GM21360 (cell line): ENCODE measurements around the gene PRPSAP1.
A peak's percentile ranks its signal among the peaks of the same experiment; 100 is the strongest.

ENCODE experiments used
- ATAC-seq: cut with Tn5 transposase; IDR thresholded peaks from one replicate; pipeline ENCODE4 v1.9.1; 2021; ENCODE audit warnings: mild to moderate bottlenecking, moderate library complexity; ENCODE audit not compliant: unreplicated experiment

The PRPSAP1 gene, protein sequence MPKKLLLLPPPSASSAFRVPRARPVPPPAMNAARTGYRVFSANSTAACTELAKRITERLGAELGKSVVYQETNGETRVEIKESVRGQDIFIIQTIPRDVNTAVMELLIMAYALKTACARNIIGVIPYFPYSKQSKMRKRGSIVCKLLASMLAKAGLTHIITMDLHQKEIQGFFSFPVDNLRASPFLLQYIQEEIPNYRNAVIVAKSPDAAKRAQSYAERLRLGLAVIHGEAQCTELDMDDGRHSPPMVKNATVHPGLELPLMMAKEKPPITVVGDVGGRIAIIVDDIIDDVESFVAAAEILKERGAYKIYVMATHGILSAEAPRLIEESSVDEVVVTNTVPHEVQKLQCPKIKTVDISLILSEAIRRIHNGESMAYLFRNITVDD

DNA sequence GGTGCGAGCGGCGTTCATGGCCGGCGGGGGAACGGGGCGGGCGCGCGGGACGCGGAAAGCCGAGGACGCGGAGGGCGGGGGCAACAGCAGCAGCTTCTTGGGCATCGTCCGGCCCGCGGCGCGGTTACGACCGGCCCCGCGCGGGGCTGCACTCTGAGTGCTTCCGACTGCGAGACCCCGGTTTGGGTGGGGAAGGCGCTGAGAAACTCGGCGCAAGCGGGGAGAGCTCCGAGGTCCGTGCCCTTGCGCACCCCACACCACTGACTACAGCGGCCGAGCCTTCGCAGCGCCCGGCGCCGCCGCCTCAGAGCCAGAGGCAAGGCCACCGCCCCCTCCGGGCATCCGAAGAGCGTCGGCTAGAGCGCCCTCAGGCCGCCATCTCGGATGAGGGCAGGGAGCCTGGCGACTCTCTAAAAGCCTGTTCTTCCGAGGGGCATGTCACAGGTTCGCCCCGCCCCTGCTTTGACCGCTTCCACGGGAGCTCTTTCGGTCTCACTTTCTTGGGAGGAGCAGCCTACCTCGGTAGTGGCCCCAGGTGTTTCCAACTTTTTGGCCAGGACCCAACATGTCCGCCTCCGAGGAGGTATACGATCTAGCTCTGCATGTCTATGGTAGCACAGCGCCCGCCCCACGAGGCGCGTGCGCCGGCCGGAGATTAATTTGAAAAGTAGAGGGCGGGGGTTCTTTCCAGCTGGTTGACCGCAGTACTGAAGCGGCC lies at the start of gene PRPSAP1:
TSS of gene PRPSAP1 (minus strand) at position 318 of the 718 bp plus-strand sequence. CDS start at position 105, 213 bp downstream.
- ATAC-seq, result peak; percentile 82

DNA sequence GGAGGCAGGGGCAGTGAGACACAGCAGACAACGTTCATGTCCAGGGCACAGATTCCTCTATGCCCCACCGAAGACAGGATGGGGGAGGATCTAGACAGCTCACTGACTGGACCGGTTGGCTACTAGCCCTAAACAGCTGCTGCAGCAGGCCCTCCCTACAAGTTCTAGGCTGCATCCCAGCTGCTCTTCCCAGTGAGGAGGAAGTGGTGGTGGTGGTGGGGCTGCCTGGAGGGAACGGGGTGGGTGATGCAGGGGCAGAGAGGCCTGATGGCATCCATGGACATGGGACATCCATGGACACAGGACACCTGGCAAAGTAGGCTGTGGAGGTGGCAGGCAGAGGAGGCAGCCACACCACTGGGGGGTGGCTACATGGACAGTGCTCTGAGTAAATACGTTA lies 49.0 kb upstream of the PRPSAP1 start:
- ATAC-seq, result no peak

DNA sequence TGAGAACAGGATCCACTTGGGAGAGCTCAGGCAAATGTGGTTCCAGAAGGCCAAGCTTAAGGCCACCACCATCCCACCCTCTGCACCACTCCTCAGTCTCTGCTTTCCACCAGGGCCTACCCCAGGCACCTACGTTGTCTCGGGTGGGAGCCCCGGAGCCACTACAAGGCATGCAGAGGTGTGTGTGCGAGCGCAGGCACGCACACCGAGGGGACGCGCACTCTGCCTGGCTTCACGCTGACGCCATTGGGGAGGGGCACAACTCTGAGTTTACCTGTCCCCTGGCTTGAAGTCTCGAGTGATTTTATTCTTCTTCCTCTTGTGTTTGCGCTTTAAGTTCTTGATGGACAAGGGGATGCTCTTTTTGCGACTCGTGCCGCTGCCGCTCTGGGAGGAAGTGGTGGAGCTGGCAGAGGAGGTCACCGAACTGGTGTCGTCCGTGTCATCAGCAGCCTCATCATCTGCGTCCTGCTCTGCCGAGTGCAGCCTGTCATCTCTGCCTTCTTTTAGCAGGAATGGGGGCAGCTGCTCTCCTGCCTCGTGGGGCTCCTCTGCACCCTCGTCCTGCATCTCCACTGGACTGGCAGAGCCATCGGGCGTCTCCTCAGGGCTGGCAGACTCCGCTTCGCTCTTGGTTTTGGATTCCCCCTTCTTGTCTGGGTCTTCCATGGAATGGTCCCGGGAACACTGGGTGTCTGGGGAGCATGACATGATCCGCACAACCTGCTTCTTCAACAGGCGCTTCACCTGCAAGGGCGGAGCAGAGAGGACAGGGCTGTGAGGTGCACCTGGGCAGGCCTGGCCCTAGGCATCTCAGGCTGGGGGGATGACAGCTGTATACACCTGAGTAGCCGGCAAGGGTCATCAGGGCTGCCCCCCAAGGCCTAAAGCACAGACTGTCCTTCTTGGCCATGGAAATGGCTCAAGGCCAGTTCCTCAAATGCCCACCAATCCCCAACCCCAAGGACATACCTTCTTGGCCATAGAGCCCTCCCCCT lies 45.8 kb upstream of the PRPSAP1 start:
- ATAC-seq, result no peak

DNA sequence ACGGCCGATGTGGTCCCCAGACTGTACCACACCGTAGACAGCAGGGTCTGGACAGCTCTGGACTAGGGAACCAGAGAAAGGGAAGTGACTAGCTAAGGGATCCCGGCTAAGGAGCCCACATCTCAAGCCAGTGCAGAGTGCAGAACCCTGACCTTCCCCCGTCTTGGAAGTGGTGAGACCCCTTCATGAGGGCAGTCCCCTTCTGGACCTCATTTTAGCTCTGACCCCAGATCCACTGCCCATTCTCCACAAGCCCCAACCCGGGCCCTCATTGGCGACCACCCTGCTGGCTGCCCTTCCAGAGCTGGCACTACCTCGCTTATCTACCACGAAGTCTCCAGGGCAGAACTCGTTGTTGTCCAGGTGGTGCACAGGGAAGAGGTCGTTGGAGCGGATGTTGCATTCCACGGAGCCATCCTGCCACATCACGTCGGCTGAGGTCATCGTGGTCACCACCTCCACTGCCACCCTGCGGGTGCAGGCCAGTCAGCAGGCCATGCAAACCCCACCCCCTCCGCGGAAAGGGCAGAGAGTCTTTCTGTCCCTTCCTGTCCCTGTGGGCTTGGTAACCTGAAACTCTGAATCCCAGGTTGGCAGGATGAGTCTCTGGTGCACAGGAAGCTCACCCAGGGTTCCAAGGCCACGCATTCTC lies 44.9 kb upstream of the PRPSAP1 start:
- ATAC-seq, result no peak

DNA sequence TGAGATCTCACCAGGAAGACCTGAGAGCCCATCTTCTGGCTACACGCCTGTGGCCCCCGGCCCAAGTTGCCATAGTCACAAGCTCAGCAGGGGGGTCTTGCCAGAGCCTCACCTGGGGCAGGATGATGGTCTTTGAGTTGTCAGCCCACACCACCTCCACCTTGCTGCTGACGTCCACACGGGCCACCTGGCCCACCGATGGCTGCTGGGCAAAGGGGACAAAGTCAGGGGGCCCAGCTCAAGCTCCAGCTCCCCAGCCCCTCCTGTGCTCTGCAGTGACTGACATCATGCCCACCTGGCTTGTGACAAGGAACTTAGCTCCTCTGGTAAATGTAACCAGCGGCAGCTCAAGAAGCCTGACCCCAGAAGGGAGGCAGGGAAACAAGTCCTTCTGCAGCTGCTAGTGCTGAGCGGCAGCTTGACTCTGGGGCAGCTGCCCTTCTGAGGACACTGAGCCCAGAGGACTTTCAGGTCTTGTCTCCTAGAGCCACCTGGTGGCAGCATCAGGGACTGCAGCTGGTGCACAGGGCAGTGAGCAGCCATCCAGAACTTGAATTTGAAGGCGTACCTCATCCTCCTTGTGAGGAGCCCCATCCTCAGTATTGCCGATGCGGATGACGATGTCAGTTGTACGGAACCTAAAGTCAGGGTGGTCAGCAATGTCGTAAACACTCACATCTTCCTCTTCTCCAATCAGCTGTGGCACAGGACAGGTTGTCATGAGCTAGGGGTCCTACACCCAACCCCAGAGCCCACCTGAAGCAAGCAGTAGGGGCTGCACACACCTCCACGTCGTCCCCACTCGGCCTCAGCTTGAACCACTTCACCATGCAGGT lies 44.2 kb upstream of the PRPSAP1 start:
- no peak for ATAC-seq

DNA sequence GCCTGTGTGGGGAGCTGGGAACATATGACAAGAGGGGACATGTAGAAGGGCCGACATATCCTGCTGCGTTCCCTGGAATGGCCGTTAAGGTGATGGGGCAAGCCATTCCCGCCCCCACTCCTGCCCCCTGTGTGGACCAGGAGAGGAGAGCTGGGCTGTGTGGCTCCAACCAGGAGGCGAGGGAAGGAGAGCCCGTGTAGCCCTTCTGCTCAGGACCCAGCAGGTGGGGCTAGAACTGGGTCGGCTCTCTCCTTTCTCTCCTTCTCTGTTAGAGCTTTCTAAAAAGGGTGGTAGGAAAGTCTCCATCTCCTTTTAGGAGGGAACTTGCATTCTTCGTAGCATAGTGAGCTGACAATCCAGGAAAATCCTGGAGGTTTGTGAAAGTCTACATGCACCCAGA lies 43.5 kb upstream of the PRPSAP1 start:
- no peak for ATAC-seq

DNA sequence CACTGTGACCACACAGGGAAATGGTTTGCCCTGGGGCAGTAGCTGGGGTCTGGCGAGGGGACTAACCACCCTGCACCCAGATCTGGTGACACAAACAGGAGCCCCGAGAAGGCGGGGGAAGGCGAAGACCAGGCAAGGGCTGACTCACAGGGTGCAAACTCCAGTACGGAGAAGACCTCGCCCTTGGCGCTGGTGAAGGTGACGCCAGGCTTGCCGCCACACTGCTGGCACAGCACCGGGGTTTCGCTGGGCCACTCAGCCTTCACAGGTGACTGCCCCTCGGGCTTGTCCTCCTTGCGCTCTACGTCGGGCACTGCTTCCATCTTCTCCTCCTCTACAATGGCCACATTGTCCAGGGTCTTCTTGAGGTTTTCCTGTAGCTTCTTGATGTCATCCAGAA lies 42.3 kb upstream of the PRPSAP1 start:
- ATAC-seq, result no peak

DNA sequence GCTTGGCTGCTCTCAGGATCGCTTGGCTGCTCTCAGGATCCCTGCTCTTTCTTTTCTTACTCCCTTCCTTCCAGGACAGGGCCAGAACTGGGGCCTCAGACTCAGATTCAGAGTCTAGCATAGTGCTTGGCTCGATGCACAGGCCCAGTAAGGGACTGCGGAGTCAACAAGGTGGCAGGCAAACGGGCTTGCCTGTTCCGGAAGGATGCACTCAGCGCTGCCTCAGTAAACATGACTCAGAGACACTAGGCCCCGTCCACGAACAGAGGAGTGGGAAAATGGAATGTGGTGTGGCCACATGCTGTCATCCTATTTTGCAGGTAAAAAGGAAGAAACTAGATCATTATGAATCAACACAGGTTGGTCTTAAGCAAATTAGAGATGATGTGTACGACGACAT lies 40.5 kb upstream of the PRPSAP1 start:
- ATAC-seq, result no peak

DNA sequence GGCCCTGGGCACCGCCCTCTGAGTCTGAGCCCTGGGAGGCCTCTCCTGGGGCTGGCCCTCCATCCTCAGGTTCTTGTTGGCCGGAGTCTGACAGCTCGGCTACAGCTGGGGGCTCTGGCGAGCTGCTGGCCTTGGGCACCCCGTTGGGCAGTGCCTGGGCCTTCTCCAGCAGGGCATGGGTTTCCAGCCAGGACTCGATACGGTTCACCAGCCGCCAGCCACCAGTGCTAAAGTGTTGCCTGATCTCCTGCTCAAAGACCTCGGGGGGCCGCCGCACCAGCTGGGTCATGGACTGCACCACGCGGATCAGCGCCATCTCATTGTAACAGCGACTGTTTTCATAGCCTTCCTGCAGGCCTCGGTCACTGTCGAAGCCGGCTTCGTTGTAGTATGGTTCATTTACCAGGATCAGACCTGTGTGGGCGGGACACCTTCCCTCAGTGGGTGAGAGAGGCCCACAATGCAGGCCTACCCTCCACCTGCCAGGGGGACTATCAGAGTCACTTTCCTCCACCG lies 37.5 kb upstream of the PRPSAP1 start:
- no peak for ATAC-seq

DNA sequence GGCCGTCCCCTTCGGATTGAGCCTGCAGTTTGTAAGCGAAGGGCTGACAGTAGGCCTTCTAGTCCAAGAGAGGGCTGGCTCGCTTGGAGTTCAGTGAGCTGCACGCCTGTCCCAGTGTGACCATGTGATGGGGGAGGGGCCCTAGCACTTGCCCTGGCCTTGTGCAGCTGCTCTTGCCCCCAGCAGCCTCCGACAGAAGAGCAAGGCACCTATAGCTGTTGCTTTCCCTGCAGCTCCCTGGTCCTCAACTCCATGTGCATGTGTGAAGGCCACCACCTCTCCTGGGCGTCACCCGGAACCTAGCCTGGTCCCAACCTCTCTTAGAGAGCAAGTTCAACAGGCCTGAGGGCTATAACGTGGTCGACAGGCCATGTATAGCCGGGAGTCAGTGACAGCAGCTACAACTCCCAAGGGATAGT lies 36.3 kb upstream of the PRPSAP1 start:
- ATAC-seq, result no peak

DNA sequence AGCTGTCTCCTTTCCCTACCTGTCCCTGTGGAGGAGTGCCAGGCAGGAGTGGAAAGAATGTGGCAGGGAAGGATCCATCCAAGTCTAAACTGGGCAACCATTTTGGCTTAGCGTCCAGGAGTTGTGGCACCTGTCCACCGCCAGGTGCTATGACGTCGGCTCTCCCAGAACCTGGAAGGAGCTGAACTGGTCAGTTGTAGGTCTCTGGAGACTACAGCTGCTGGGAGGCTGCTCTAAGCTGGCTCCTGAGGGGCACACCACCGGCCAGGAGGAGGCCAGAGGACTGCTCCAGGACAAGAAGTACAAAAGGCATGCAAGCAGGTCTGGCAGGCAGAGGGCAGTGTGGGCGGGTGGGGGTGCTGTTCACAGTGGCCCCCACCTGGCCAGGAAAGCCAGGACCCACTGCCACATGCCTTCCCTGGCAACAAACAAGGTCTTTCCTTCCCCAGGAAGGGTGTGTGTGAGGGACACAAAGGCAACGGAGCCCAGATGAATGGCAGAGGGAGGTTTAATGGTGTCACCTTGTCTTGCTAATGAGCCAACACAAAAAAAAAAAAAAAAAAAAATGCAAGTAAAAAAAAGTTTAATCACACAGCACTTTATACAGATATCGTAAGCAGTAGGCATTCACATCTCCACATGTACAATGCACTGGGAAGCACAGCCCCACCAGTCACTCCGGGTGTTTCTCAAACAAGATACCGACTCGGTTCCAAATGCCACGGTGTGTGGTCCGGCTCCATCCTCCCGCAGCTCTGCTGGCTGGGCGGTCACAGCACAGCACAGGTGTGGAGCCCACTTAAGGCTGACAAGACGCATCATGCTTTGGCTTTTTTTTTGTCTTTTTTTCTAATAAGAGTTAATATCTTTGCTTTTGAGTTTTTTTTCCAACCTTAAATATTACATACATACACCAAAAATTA lies 35.5 kb upstream of the PRPSAP1 start:
- no peak for ATAC-seq

DNA sequence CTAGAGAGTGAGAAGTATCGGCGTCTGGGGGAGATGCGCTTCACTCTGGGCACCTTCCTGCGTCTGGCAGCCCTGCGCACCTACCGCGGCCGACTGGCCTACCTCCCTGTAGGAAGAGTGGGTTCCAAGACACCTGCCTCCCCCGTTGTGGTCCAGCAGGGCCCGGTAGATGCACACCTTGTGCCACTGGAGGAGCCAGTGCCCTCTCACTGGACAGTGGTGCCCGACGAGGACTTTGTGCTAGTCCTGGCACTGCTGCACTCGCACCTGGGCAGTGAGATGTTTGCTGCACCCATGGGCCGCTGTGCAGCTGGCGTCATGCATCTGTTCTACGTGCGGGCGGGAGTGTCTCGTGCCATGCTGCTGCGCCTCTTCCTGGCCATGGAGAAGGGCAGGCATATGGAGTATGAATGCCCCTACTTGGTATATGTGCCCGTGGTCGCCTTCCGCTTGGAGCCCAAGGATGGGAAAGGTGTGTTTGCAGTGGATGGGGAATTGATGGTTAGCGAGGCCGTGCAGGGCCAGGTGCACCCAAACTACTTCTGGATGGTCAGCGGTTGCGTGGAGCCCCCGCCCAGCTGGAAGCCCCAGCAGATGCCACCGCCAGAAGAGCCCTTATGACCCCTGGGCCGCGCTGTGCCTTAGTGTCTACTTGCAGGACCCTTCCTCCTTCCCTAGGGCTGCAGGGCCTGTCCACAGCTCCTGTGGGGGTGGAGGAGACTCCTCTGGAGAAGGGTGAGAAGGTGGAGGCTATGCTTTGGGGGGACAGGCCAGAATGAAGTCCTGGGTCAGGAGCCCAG lies 33.5 kb upstream of the PRPSAP1 start:
- ATAC-seq, result no peak

DNA sequence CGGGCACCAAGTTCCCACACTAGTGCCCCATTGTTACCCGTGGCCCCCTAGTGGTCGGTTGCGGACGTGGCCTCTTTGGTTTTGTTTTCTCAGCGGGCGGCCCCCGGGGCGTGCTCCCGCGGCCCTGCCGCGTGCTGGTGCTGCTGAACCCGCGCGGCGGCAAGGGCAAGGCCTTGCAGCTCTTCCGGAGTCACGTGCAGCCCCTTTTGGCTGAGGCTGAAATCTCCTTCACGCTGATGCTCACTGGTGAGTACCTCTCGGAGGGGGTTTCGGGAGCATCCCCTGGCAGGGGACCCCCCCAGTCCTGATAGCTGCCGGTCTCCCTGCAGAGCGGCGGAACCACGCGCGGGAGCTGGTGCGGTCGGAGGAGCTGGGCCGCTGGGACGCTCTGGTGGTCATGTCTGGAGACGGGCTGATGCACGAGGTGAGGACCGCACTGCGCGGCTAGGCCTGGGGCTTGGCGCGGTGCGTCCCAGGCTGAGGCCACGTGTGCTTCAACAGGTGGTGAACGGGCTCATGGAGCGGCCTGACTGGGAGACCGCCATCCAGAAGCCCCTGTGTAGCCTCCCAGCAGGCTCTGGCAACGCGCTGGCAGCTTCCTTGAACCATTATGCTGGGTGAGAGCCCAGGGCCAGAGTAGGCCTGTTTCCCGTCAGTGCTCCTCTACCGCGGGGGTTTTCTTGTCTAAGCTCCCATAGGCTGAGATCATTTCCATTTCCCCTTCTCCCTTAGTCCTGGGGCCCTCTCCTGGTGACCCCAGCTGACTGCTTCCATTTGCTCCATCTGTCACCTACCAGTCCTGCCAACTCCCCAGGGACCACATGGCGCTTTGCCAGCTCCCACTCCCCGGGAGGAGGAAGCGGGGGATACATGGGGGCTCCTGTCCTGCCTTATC lies 32.4 kb upstream of the PRPSAP1 start:
- ATAC-seq, result no peak

DNA sequence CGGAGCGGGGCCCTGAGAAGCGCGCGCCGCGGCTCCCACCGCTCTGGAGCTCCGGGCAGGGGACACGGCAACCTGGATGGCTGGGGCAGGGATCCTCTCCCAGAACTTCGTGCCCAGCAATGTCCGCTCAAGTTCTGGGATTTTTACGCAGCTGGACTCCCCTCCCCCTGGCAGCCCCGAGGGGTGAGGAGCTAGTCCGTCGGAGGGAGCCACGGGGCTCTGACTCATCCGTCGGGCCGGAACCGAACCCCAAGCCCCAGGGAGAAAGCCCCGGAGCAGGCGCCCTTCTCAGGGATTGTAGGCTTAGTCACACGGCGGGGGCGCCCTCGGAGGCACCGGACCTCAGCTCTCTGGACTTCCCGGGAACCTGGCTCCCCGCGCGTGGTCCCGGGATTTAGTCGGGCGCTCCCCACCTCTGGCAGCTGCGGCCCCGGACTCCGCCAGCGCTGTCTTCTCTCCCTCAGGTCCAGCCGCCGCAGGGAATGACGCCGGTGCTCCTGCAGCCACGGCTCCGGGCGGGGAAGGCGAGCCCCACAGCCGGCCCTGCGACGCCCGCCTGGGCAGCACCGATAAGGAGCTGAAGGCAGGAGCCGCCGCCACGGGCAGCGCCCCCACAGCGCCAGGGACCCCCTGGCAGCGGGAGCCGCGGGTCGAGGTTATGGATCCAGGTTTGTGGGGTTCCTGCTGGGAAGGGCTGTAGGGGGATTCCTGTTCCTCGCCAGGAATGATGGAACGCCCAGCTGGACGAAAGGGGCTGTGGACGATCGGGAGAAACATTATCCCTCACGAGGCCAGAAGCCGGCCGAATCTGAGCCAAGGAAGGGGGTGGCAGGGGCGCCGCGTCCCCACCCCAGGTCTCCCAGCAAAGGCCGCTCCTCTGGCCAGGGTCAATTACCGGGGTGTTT lies 31.5 kb upstream of the PRPSAP1 start:
- ATAC-seq, result no peak

DNA sequence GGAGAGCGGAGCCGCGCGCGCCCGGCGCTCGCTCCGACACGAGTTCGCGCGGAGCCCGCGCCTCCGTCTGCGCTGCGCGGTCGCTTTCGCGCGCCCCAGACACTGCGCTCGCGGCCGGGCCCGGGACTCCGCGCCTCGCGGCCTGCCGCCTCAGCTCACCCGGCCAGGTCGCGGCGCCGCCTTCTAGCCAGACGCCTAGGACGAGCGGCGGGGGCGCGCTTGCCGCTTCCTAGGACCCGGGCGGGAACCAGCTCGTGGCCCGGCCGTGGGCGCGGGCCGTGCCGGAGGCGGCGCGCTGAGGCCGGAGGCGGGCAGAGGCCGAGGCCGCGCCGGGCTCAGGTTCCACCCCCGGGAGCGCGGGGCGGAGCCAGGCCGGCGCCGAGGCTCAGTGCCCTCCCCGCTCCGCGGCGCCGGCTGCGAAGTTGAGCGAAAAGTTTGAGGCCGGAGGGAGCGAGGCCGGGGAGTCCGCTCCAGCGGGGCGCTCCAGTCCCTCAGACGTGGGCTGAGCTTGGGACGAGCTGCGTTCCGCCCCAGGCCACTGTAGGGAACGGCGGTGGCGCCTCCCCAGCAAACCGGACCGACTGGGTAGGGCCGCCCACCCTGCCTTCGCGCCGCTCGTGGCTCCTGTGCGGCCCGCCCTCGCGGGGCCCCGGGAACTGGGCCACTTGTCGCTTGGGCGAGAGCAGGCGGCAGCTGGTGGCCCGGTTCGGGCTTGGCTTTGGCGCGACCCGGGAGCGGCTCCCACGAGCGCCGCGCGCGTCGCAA lies 30.7 kb upstream of the PRPSAP1 start, which contains the start of gene SPHK1:
TSS of gene SPHK1 (plus strand) at position 388 of the 765 bp plus-strand sequence. CDS start 1,036 bp downstream, outside the sequence.
- ATAC-seq, result no peak
